A673 (cell line): Measurements from ENCODE around the gene ATXN10.

Experiments used
- EZH2 ChIP-seq: fragments of 200-600 bp; sonication (generic); IDR thresholded peaks from 2 replicates; pipeline ENCODE4 v1.6.1; 2017; ENCODE audit warnings: borderline replicate concordance, low read depth, mild to moderate bottlenecking, mixed read lengths, antibody characterized with exemption, low read length; ENCODE audit not compliant: poor library complexity, severe bottlenecking
- TF ChIP-seq, protein P1 (sequence below): fragments of 300-800, 200-600 bp; sonication (generic); conservative IDR thresholded peaks from 2 replicates; pipeline ENCODE4 v1.5.1; 2017; ENCODE audit warnings: low read depth, mild to moderate bottlenecking, antibody characterized with exemption, low read length, moderate library complexity, mixed read lengths

DNA sequence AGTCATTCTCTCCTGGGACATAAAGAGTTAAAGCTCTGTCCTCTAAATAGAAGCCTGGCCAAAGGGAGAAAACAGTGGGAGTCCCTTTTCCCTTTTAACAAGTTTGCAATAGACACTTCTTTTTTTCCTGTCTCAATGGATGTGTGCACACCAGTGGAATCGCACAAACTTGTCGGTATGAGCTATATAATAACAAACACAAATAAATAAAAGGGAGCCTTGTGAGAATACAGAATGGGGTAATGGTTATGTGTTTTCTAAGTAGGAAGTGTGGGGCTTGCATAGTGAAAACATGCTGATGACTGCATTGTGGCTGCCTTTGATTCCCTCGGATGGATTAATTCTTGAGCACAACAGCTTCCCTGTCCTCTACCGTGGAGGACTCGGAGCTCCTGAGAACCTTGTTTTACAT lies 173.4 kb downstream of the ATXN10 start:
- TF ChIP-seq, protein P1, sequence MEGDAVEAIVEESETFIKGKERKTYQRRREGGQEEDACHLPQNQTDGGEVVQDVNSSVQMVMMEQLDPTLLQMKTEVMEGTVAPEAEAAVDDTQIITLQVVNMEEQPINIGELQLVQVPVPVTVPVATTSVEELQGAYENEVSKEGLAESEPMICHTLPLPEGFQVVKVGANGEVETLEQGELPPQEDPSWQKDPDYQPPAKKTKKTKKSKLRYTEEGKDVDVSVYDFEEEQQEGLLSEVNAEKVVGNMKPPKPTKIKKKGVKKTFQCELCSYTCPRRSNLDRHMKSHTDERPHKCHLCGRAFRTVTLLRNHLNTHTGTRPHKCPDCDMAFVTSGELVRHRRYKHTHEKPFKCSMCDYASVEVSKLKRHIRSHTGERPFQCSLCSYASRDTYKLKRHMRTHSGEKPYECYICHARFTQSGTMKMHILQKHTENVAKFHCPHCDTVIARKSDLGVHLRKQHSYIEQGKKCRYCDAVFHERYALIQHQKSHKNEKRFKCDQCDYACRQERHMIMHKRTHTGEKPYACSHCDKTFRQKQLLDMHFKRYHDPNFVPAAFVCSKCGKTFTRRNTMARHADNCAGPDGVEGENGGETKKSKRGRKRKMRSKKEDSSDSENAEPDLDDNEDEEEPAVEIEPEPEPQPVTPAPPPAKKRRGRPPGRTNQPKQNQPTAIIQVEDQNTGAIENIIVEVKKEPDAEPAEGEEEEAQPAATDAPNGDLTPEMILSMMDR: no peak
- no peak for TF ChIP-seq EZH2
